ENCODE results near the gene ITPKC. TPM values are rescaled to one million over a fixed set of nuclear protein-coding genes. Genes with fewer than 3 reads are reported as not detected.

The ITPKC gene
- total RNA-seq, 2 experiments from 2014 or later = 6.4 TPM

GRCh38 chr19:40705362-40705651, 11.6 kb upstream of the ITPKC start:
- CTCF ChIA-PET = no interaction called here

GRCh38 chr19:40705950-40706619, 10.8 kb upstream of the ITPKC start:
- POLR2A ChIA-PET = no interaction called here
- no peak for DNase-seq
- CTCF ChIA-PET = no interaction called here
- intact Hi-C loops (cut with micrococcal nuclease) = no loop called here
- Mint-ChIP-seq H3K36me3 (peaks cover 26% of the 10 kb centered on the region), H3K4me1 (ENCODE audit: low read depth) (no peaks in the 10 kb centered on the region), H3K27me3 (no peaks in the 10 kb centered on the region), H3K4me3 (no peak overlapping the region), H3K9me3 (no peaks in the 10 kb centered on the region), H3K27ac (no peak overlapping the region)

More at GRCh38 chr19:40705362-40705651, 11.6 kb upstream of the ITPKC start:
- H3K4me1 Mint-ChIP-seq (ENCODE audit: low read depth) = no peaks in the 10 kb centered on the region
- no peak overlapping the region for H3K27ac Mint-ChIP-seq
- no peak overlapping the region for H3K4me3 Mint-ChIP-seq
- peaks cover 22% of the 10 kb centered on the region for H3K36me3 Mint-ChIP-seq
- no peaks in the 10 kb centered on the region for H3K27me3 Mint-ChIP-seq
- no peaks in the 10 kb centered on the region for H3K9me3 Mint-ChIP-seq
- POLR2A ChIA-PET = no interaction called here
- intact Hi-C loops (cut with micrococcal nuclease) = no loop called here
- no peak for DNase-seq

DNA sequence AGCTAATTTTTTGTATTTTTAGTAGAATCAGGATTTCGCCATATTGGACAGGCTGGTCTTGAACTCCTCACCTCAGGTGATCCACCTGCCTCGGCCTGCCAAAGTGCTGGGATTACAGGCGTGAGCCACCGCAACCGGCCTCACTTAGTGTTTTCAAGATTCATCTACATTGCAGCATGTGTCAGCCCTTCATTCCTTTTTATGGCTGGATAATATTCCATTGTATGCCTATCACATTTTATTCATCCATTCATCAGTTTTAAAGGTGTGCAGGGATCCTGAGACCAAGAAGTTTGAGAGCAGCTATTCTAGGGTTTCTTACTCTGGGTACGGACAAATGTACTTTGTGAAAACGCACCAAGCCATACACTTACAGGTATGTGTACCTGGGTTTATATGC, 9.3 kb upstream of the ITPKC start:
- POLR2A ChIA-PET = no interaction called here
- no peak overlapping the region for H3K27ac Mint-ChIP-seq
- intact Hi-C loops (cut with micrococcal nuclease) = no loop called here
- DNase-seq = no peak
- peaks cover 30% of the 10 kb centered on the region for H3K36me3 Mint-ChIP-seq
- no peaks in the 10 kb centered on the region for H3K9me3 Mint-ChIP-seq
- no peaks in the 10 kb centered on the region for H3K27me3 Mint-ChIP-seq
- peaks cover 5% of the 10 kb centered on the region for H3K4me1 Mint-ChIP-seq (ENCODE audit: low read depth)
- no peak overlapping the region for H3K4me3 Mint-ChIP-seq
- CTCF ChIA-PET = interaction anchor here (1.1 kb wide), 1 partner anchor 9 kb away, joined by 4 read pairs; the partner anchor contains the start of genes COQ8B and ITPKC

GRCh38 chr19:40709817-40710216, 7.1 kb upstream of the ITPKC start:
- Mint-ChIP-seq H3K36me3 (peaks cover 24% of the 10 kb centered on the region), H3K27ac (no peak overlapping the region), H3K4me1 (ENCODE audit: low read depth) (peaks cover 16% of the 10 kb centered on the region), H3K27me3 (no peaks in the 10 kb centered on the region), H3K4me3 (no peak overlapping the region), H3K9me3 (no peaks in the 10 kb centered on the region)
- intact Hi-C loops (cut with micrococcal nuclease) = no loop called here
- POLR2A ChIA-PET = no interaction called here
- CTCF ChIA-PET = interaction anchor here (0.6 kb wide), 1 partner anchor 997 kb away, joined by 3 read pairs; no protein-coding TSS in a partner anchor
- no peak for DNase-seq

- ChIA-PET CTCF (no interaction called here), POLR2A (no interaction called here)
- peak overlapping the region; percentile 52 for H3K27ac Mint-ChIP-seq
- H3K9me3 Mint-ChIP-seq = no peaks in the 10 kb centered on the region
- H3K4me1 Mint-ChIP-seq (ENCODE audit: low read depth) = peaks cover 35% of the 10 kb centered on the region
- intact Hi-C loops (cut with micrococcal nuclease) = no loop called here
- H3K4me3 Mint-ChIP-seq = peak overlapping the region; percentile 93
- no peaks in the 10 kb centered on the region for H3K27me3 Mint-ChIP-seq
- no peak for DNase-seq
- peaks cover 19% of the 10 kb centered on the region for H3K36me3 Mint-ChIP-seq
Measured at GRCh38 chr19:40713939-40714338, 3.0 kb upstream of the ITPKC start.

DNA sequence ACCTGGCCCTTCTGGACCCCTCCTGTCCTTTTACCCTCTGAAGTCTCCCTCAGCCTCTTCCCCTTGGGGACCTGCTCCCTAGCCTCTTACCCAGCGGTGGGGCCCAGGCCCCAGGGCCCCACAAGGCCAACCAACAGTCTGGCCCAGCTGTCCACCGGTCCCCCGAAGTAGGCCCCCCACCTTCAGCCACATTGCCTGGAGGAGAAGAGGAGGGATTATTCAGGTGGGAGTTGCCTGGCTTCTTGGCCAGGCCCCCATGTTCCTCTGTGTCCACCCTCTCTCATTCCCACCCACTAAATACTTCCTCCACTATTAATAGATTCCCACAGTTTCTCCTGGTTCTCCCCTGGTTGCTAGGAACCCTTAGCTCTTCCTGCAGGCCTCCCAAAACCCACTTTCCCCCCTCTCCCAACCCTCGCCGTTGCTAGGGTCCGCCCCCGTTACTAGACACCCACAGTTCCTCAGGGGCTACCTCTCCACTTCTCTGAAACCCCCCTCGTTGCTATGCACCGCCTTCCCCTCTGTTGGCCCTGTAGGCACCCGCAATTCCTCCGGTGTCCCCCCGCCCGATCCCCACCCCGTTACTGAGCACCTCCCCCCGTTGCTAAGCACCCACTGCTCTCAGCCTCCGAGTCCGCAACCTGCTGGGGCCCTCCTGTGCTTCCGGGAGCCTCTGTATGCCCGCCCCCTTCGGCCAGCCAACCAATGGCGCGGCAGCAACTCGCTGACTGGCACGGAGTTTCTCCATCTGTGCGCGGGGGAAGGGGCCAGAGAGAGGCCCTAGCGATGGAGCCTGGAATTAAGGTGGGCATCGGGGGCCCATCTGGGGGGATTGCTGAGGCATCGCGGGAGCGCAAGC, 2.2 kb upstream of the ITPKC start:
- peaks cover 41% of the 10 kb centered on the region for H3K4me1 Mint-ChIP-seq (ENCODE audit: low read depth)
- peak overlapping the region; percentile 97 for H3K27ac Mint-ChIP-seq
- DNase-seq = peak; percentile 97
- intact Hi-C loops (cut with micrococcal nuclease) = loop anchor here (1.0 kb wide), 1 partner anchor 99 kb away; no protein-coding TSS in a partner anchor
- no peaks in the 10 kb centered on the region for H3K9me3 Mint-ChIP-seq
- no peaks in the 10 kb centered on the region for H3K27me3 Mint-ChIP-seq
- H3K36me3 Mint-ChIP-seq = peaks cover 16% of the 10 kb centered on the region
- peak overlapping the region; percentile 93 for H3K4me3 Mint-ChIP-seq
- POLR2A ChIA-PET = no interaction called here
- CTCF ChIA-PET = no interaction called here

DNA sequence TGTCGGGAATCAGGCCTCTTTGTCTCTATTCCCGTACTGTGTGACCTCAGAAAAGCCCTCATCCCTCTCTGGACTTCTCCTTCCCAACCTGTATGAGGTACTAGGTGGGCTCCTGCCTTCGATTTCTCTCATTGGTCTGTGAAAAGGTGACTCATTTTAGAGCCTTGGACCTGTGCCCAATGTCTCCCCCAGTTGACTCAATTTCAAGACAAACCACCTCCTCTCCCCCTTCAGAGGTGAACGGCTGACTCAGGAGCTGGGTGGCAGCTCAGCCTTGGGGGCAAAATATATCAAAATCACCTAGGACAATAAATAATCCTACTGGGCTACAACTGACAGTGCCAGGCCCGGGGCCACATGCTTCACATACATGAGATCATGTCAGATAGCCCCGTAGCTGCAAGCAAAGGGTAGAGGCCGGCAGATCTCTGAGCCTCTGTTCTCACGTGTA, 856 bp upstream of the ITPKC start:
- ChIA-PET CTCF (interaction anchor here (1.3 to 1.7 kb wide), 6 partner anchors 9 to 103 kb away, joined by 3 to 11 read pairs (median 7); partner anchors contain the start of gene NUMBL), POLR2A (interaction anchor here (1.0 to 2.4 kb wide), 8 partner anchors 25 to 89 kb away, joined by 3 to 16 read pairs (median 5); partner anchors contain the start of genes ACTMAP, NUMBL, RAB4B and SNRPA)
- Mint-ChIP-seq H3K27ac (peak overlapping the region; percentile 97), H3K4me1 (ENCODE audit: low read depth) (peaks cover 53% of the 10 kb centered on the region), H3K27me3 (no peaks in the 10 kb centered on the region), H3K36me3 (peaks cover 12% of the 10 kb centered on the region), H3K9me3 (no peaks in the 10 kb centered on the region), H3K4me3 (peak overlapping the region; percentile 93)
- intact Hi-C loops (cut with micrococcal nuclease) = loop anchor here (1.0 kb wide), 8 partner anchors 8 to 681 kb away; partner anchors contain the start of genes ACTMAP, BCKDHA, EXOSC5 and NUMBL
- DNase-seq = peak; percentile 85

DNA sequence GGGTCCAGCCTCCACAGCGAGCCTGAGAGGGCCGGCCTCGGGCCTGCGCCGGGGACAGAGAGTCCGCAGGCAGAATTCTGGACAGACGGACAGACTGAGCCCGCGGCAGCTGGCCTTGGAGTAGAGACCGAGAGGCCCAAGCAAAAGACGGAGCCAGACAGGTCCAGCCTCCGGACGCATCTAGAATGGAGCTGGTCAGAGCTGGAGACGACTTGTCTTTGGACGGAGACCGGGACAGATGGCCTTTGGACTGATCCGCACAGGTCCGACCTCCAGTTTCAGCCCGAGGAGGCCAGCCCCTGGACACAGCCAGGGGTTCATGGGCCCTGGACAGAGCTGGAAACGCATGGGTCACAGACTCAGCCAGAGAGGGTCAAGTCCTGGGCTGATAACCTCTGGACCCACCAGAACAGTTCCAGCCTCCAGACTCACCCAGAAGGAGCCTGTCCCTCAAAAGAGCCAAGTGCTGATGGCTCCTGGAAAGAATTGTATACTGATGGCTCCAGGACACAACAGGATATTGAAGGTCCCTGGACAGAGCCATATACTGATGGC, 490 bp downstream of the ITPKC start:
- H3K4me3 Mint-ChIP-seq = peak overlapping the region; percentile 83
- H3K27ac Mint-ChIP-seq = peak overlapping the region; percentile 38
- peaks cover 60% of the 10 kb centered on the region for H3K4me1 Mint-ChIP-seq (ENCODE audit: low read depth)
- CTCF ChIA-PET = interaction anchor here (0.6 to 1.7 kb wide), 9 partner anchors 8 to 104 kb away, joined by 3 to 11 read pairs (median 5); no protein-coding TSS in a partner anchor
- H3K27me3 Mint-ChIP-seq = no peaks in the 10 kb centered on the region
- H3K36me3 Mint-ChIP-seq = peaks cover 8% of the 10 kb centered on the region
- no peaks in the 10 kb centered on the region for H3K9me3 Mint-ChIP-seq
- POLR2A ChIA-PET = interaction anchor here (1.0 to 2.4 kb wide), 8 partner anchors 27 to 112 kb away, joined by 3 to 16 read pairs (median 3); partner anchors contain the start of genes ACTMAP, RAB4B and SNRPA
- intact Hi-C loops (cut with micrococcal nuclease) = no loop called here
- DNase-seq = no peak

- intact Hi-C loops (cut with micrococcal nuclease) = no loop called here
Measured at GRCh38 chr19:40717880-40718773, 1.2 kb downstream of the ITPKC start.

DNA sequence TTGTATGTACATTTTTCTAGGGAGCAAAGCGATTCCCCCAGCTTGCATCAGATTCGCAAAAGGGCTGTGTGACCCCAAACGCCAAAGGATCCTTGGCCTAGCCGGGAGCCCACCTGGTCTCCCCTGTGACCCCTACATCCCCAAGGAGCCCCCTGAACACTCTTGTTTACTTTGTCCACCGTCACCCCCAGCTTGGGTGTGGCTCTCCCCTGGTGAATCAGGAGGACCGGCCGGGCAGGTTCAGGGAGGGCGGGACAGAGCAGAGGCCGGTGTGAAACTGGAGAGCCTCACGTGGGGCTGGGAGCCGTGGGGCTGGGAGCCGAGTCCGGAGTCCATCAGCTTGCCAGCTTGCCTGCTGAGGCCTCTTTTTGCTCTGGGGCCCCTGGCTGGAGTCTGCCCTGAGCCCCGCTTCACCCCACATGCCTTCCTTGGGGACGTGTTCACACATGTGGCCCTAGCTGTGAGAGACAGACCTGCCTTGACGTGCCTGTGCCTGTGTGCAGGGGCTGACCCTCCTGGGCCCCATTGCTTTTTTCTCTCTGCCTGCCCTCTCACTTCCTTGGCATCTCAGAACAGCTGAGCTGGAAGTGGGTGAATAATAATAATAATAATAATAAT, 2.0 kb downstream of the ITPKC start:
- Mint-ChIP-seq H3K9me3 (no peaks in the 10 kb centered on the region), H3K36me3 (peaks cover 10% of the 10 kb centered on the region), H3K27ac (peak overlapping the region; percentile 38), H3K4me3 (peak overlapping the region; percentile 83), H3K27me3 (no peaks in the 10 kb centered on the region), H3K4me1 (ENCODE audit: low read depth) (peaks cover 61% of the 10 kb centered on the region)
- ChIA-PET POLR2A (no interaction called here), CTCF (interaction anchor here (1.3 kb wide), 1 partner anchor 56 kb away, joined by 3 read pairs; no protein-coding TSS in a partner anchor)
- intact Hi-C loops (cut with micrococcal nuclease) = no loop called here
- peak; percentile 31 for DNase-seq

More at GRCh38 chr19:40717880-40718773, 1.2 kb downstream of the ITPKC start:
- Mint-ChIP-seq H3K27me3 (no peaks in the 10 kb centered on the region), H3K27ac (peak overlapping the region; percentile 53), H3K4me3 (peak overlapping the region; percentile 83), H3K4me1 (ENCODE audit: low read depth) (peaks cover 59% of the 10 kb centered on the region), H3K36me3 (peaks cover 4% of the 10 kb centered on the region), H3K9me3 (no peaks in the 10 kb centered on the region)
- DNase-seq = peak; percentile 21
- POLR2A ChIA-PET = interaction anchor here (1.1 to 2.4 kb wide), 3 partner anchors 33 to 60 kb away, joined by 3 to 16 read pairs (median 14); partner anchors contain the start of genes ACTMAP, RAB4B and SNRPA
- CTCF ChIA-PET = interaction anchor here (1.3 to 1.4 kb wide), 2 partner anchors 56 to 83 kb away, joined by 3 read pairs; no protein-coding TSS in a partner anchor

- intact Hi-C loops (cut with micrococcal nuclease) = no loop called here
- no peak for DNase-seq
- Mint-ChIP-seq H3K27me3 (no peaks in the 10 kb centered on the region), H3K27ac (no peak overlapping the region), H3K36me3 (peaks cover 16% of the 10 kb centered on the region), H3K4me3 (peak overlapping the region; percentile 83), H3K4me1 (ENCODE audit: low read depth) (peaks cover 64% of the 10 kb centered on the region), H3K9me3 (no peaks in the 10 kb centered on the region)
- ChIA-PET POLR2A (no interaction called here), CTCF (interaction anchor here (1.3 kb wide), 1 partner anchor 57 kb away, joined by 3 read pairs; no protein-coding TSS in a partner anchor)
Measured at GRCh38 chr19:40719414-40719894, 2.5 kb downstream of the ITPKC start.

All from activated CD4-positive, alpha-beta memory T cell treated with anti-CD3 and anti-CD28 coated beads for 36 hours (primary cell).